ENCODE results near the gene EPHA3. TPM values are rescaled to one million over a fixed set of nuclear protein-coding genes. Genes with fewer than 3 reads are reported as not detected.

Gene EPHA3
- total RNA-seq, 1 experiment from 2014 or later: not detected

DNA sequence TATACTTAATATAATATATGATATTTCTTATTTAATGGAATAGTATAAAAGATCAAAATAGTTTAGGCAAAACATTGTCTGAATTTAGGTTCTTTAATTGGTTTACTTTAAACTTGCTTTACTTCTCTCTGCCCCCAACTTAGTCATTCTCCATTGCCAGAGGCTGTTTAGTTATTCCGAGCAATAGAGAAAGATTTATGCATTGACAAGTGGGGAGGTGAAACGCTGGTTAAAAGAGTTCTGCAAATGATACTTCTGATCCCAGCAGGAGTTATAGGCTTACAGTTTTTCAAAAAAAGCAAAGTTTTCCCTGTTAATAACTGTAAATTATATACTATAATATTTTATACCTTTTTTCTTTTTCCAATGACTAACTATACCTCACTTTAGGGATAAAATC lies 145.4 kb downstream of the EPHA3 start:
- ChIA-PET CTCF (interaction anchor here (0.6 kb wide), 1 partner anchor 146 kb away, joined by 3 read pairs; no protein-coding TSS in a partner anchor), POLR2A (no interaction called here)
- H3K9me3 Mint-ChIP-seq (ENCODE audit: unreplicated experiment): no peaks in the 10 kb centered on the region
- peaks cover 45% of the 10 kb centered on the region for H3K27me3 Mint-ChIP-seq (ENCODE audit: insufficient read depth, unreplicated experiment)
- H3K36me3 Mint-ChIP-seq (ENCODE audit: insufficient read depth, unreplicated experiment): no peaks in the 10 kb centered on the region
- no peak overlapping the region for H3K4me3 Mint-ChIP-seq (ENCODE audit: unreplicated experiment)
- intact Hi-C loops (cut with micrococcal nuclease): no loop called here
- no peak for DNase-seq (ENCODE audit: unreplicated experiment)
- TF ChIP-seq, protein P1, sequence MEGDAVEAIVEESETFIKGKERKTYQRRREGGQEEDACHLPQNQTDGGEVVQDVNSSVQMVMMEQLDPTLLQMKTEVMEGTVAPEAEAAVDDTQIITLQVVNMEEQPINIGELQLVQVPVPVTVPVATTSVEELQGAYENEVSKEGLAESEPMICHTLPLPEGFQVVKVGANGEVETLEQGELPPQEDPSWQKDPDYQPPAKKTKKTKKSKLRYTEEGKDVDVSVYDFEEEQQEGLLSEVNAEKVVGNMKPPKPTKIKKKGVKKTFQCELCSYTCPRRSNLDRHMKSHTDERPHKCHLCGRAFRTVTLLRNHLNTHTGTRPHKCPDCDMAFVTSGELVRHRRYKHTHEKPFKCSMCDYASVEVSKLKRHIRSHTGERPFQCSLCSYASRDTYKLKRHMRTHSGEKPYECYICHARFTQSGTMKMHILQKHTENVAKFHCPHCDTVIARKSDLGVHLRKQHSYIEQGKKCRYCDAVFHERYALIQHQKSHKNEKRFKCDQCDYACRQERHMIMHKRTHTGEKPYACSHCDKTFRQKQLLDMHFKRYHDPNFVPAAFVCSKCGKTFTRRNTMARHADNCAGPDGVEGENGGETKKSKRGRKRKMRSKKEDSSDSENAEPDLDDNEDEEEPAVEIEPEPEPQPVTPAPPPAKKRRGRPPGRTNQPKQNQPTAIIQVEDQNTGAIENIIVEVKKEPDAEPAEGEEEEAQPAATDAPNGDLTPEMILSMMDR (IDR thresholded peaks at IDR 0.05; ENCODE audit: unreplicated experiment): no peak
- H3K27ac Mint-ChIP-seq (ENCODE audit: low read depth, unreplicated experiment): no peak overlapping the region
- BruUV-seq (replicated peaks): no TSS peak
- no peaks in the 10 kb centered on the region for H3K4me1 Mint-ChIP-seq (ENCODE audit: insufficient read depth, unreplicated experiment)

DNA sequence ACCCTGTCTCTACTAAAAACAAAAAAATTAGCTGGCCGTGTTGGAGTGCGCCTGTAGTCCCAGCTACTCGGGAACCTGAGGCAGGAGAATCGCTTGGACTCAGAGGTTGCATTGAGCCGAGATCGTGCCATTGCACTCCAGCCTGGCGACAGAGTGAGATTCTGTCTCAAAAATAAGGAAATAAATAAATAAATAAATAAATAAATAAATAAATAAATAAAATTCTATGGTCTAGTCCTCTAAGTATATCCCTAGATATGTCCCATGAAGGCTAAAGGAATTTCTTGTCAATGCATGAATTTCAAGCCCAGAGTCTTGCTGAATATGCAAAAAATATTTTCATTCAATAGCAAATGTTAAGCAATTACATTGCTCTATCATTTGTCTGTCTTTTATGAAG lies 149.0 kb downstream of the EPHA3 start:
- ChIA-PET CTCF (no interaction called here), POLR2A (no interaction called here)
- no peaks in the 10 kb centered on the region for H3K36me3 Mint-ChIP-seq (ENCODE audit: insufficient read depth, unreplicated experiment)
- BruUV-seq (replicated peaks): no TSS peak
- no peak overlapping the region for H3K4me3 Mint-ChIP-seq (ENCODE audit: unreplicated experiment)
- intact Hi-C loops (cut with micrococcal nuclease): no loop called here
- peaks cover 33% of the 10 kb centered on the region for H3K27me3 Mint-ChIP-seq (ENCODE audit: insufficient read depth, unreplicated experiment)
- H3K4me1 Mint-ChIP-seq (ENCODE audit: insufficient read depth, unreplicated experiment): no peaks in the 10 kb centered on the region
- DNase-seq (ENCODE audit: unreplicated experiment): no peak
- TF ChIP-seq, protein P1 (IDR thresholded peaks at IDR 0.05; ENCODE audit: unreplicated experiment): no peak
- no peaks in the 10 kb centered on the region for H3K9me3 Mint-ChIP-seq (ENCODE audit: unreplicated experiment)
- no peak overlapping the region for H3K27ac Mint-ChIP-seq (ENCODE audit: low read depth, unreplicated experiment)

DNA sequence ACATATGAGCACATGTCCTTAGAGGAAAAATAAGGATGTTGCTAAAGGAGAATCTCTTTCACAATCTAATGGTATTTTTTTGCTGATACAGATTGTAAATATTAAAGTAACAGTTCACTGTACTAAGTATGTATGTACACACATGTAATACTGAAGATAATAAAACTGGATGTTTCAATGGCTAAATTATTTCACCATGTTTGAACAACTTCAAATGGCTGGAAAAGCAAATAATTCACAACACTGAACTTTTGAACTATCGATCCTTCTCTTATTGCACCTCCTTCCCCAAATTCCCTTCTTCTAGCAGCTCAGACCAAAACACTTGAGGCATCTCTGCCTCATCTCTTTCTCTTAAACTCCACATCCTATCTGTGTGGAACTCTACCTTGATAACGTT lies 149.5 kb downstream of the EPHA3 start:
- Mint-ChIP-seq H3K4me3 (ENCODE audit: unreplicated experiment) (no peak overlapping the region), H3K27me3 (ENCODE audit: insufficient read depth, unreplicated experiment) (peaks cover 36% of the 10 kb centered on the region), H3K4me1 (ENCODE audit: insufficient read depth, unreplicated experiment) (no peaks in the 10 kb centered on the region), H3K27ac (ENCODE audit: low read depth, unreplicated experiment) (no peak overlapping the region), H3K9me3 (ENCODE audit: unreplicated experiment) (no peaks in the 10 kb centered on the region), H3K36me3 (ENCODE audit: insufficient read depth, unreplicated experiment) (no peaks in the 10 kb centered on the region)
- intact Hi-C loops (cut with micrococcal nuclease): no loop called here
- BruUV-seq (replicated peaks): no TSS peak
- TF ChIP-seq, protein P1 (IDR thresholded peaks at IDR 0.05; ENCODE audit: unreplicated experiment): no peak
- no peak for DNase-seq (ENCODE audit: unreplicated experiment)
- ChIA-PET CTCF (no interaction called here), POLR2A (no interaction called here)

DNA sequence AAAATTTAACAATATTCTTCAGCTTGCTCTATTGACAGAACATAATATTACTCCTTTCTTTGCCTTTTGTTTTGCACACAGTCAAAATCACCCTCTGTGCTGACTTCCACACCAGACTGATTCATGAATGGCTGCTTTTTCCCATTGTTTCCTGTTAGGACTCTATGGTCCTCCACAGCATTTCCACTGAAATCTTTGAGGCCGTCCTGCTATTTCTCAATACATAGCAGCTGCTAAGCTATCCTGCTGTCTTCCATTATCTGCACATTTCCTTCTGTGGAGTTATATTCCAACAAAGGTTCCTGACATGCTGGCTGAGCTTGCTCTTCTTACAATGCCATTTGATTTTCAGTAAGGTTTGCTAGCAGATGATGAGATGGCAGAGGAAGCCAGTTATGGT lies 153.3 kb downstream of the EPHA3 start:
- H3K9me3 Mint-ChIP-seq (ENCODE audit: unreplicated experiment): no peaks in the 10 kb centered on the region
- ChIA-PET POLR2A (no interaction called here), CTCF (interaction anchor here (0.6 kb wide), 1 partner anchor 418 kb away, joined by 3 read pairs; no protein-coding TSS in a partner anchor)
- BruUV-seq (replicated peaks): no TSS peak
- no peaks in the 10 kb centered on the region for H3K4me1 Mint-ChIP-seq (ENCODE audit: insufficient read depth, unreplicated experiment)
- peaks cover 38% of the 10 kb centered on the region for H3K27me3 Mint-ChIP-seq (ENCODE audit: insufficient read depth, unreplicated experiment)
- DNase-seq (ENCODE audit: unreplicated experiment): no peak
- TF ChIP-seq, protein P1 (IDR thresholded peaks at IDR 0.05; ENCODE audit: unreplicated experiment): no peak
- H3K27ac Mint-ChIP-seq (ENCODE audit: low read depth, unreplicated experiment): no peak overlapping the region
- no peak overlapping the region for H3K4me3 Mint-ChIP-seq (ENCODE audit: unreplicated experiment)
- H3K36me3 Mint-ChIP-seq (ENCODE audit: insufficient read depth, unreplicated experiment): no peaks in the 10 kb centered on the region
- intact Hi-C loops (cut with micrococcal nuclease): no loop called here
